ENCODE measurements around the gene PTPN2.

DNA sequence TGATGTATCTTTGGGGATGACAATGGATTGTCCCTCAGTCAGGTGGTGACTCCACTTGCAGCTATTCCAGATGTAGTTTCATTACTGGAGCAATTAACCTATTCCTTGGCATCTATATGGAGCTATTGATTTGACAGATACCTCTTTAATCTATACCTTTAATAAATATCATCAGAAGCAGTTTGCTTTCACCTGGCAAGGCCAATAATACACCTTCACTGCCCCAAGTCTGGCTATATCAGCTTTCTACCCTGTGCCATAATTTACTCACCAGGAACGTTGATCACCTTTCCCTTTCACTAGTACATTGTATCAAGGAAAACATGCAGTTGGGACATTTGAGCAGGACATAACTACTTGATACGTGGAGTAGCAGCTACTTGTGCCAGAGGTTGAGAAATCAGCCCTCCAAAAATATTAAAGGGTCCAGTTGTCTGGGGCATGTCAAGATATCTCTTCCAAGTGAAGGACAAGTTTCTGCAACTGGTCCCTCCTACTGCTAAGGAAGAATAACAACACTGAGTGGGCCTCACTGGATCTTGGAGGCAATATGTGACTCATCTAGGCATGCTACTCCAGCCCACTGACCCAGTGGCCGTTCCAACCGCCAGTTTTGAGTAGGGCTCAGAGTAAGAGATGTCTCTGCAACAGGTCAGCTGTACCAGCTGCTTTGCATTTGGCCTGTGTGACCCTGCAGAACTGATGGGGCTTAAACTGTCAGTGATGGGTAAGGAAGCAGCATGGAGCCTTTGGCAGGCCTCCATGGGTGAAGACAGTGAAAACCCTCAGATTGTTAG is 114.2 kb downstream of the PTPN2 start:
- TF ChIP-seq, protein P1, sequence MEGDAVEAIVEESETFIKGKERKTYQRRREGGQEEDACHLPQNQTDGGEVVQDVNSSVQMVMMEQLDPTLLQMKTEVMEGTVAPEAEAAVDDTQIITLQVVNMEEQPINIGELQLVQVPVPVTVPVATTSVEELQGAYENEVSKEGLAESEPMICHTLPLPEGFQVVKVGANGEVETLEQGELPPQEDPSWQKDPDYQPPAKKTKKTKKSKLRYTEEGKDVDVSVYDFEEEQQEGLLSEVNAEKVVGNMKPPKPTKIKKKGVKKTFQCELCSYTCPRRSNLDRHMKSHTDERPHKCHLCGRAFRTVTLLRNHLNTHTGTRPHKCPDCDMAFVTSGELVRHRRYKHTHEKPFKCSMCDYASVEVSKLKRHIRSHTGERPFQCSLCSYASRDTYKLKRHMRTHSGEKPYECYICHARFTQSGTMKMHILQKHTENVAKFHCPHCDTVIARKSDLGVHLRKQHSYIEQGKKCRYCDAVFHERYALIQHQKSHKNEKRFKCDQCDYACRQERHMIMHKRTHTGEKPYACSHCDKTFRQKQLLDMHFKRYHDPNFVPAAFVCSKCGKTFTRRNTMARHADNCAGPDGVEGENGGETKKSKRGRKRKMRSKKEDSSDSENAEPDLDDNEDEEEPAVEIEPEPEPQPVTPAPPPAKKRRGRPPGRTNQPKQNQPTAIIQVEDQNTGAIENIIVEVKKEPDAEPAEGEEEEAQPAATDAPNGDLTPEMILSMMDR (IDR thresholded peaks at IDR 0.05): no peak
- no peak for TF ChIP-seq EP300 (IDR thresholded peaks at IDR 0.05)
- TF ChIP-seq, protein P2, sequence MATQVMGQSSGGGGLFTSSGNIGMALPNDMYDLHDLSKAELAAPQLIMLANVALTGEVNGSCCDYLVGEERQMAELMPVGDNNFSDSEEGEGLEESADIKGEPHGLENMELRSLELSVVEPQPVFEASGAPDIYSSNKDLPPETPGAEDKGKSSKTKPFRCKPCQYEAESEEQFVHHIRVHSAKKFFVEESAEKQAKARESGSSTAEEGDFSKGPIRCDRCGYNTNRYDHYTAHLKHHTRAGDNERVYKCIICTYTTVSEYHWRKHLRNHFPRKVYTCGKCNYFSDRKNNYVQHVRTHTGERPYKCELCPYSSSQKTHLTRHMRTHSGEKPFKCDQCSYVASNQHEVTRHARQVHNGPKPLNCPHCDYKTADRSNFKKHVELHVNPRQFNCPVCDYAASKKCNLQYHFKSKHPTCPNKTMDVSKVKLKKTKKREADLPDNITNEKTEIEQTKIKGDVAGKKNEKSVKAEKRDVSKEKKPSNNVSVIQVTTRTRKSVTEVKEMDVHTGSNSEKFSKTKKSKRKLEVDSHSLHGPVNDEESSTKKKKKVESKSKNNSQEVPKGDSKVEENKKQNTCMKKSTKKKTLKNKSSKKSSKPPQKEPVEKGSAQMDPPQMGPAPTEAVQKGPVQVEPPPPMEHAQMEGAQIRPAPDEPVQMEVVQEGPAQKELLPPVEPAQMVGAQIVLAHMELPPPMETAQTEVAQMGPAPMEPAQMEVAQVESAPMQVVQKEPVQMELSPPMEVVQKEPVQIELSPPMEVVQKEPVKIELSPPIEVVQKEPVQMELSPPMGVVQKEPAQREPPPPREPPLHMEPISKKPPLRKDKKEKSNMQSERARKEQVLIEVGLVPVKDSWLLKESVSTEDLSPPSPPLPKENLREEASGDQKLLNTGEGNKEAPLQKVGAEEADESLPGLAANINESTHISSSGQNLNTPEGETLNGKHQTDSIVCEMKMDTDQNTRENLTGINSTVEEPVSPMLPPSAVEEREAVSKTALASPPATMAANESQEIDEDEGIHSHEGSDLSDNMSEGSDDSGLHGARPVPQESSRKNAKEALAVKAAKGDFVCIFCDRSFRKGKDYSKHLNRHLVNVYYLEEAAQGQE (IDR thresholded peaks at IDR 0.05): no peak
- TF ChIP-seq, protein P3, sequence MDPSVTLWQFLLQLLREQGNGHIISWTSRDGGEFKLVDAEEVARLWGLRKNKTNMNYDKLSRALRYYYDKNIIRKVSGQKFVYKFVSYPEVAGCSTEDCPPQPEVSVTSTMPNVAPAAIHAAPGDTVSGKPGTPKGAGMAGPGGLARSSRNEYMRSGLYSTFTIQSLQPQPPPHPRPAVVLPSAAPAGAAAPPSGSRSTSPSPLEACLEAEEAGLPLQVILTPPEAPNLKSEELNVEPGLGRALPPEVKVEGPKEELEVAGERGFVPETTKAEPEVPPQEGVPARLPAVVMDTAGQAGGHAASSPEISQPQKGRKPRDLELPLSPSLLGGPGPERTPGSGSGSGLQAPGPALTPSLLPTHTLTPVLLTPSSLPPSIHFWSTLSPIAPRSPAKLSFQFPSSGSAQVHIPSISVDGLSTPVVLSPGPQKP (IDR thresholded peaks at IDR 0.05; ENCODE audit: low read depth, low read length): no peak
- TF ChIP-seq BHLHE40 (IDR thresholded peaks at IDR 0.05; ENCODE audit: low read depth, low read length): no peak
- TF ChIP-seq, protein P4, sequence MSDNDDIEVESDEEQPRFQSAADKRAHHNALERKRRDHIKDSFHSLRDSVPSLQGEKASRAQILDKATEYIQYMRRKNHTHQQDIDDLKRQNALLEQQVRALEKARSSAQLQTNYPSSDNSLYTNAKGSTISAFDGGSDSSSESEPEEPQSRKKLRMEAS (IDR thresholded peaks at IDR 0.05): no peak
- no peak for TF ChIP-seq PHF8 (IDR thresholded peaks at IDR 0.05; ENCODE audit: borderline replicate concordance, low read depth)
